ENCODE results near the gene PUM1.
"Not testable (repeated sequence)": the region's sequence is repeated elsewhere in the genome, so short reads cannot be mapped to it uniquely, and the experiment has no call there.

Gene PUM1

DNA sequence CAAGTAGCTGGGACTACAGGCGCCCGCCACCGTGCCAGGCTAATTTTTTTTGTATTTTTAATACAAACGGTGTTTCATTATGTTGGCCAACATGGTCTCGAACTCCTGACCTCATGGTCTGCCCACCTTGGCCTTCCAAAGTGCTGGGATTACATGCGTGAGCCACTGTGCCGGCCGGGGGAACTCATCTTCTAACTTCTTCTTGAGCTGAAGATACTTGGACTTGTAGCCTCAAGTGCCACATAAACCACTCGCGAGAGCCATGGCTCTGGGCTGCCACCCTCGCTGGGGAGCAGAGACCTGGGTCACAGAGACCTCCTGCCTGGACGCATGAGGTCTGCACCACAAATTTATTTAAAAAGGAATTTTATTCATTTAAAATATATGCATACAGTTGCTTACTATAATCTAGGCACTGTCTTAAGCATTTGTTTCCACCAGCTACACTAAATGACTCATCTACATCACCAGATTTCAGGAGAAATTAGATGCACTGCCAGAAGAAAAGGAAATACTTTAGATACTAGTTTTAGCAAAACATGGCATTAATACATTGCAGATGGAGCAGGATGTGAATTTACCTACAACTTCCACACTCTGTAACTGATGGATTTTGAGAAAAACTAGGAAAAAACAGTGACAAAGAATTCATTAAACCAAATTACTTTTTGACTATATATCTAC lies 29.9 kb upstream of the PUM1 start:
- Mint-ChIP-seq H3K36me3 (ENCODE audit: low read depth) (no peaks in the 10 kb centered on the region), H3K4me3 (no peak overlapping the region), H3K27ac (no peak overlapping the region), H3K27me3 (ENCODE audit: low read depth) (no peaks in the 10 kb centered on the region), H3K9me3 (no peaks in the 10 kb centered on the region), H3K4me1 (peaks cover 6% of the 10 kb centered on the region)
- TF ChIP-seq CTCF (IDR thresholded peaks at IDR 0.05; ENCODE audit: unreplicated experiment in 3 of 3), result no peak

DNA sequence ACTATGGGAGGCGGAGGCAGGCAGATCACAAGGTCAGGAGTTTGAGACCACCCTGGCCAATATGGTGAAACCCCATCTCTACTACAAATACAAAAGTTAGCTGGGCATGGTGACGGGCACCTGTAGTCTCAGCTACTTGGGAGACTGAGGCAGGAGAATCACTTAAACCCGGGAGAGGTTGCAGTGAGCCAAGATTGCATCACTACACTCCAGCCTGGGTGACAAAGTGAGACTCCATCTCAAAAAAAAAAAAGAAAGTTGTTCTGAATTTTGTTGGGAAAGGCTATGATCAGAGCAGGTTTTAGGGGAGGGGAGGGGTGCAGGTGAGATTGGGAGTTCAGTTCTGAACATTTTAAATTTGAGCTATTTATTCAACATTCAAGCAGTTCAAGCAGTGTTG lies 22.6 kb upstream of the PUM1 start:
- not testable (repeated sequence) for H3K4me3 Mint-ChIP-seq

GRCh38 chr1:31084782-31085569 lies 19.5 kb upstream of the PUM1 start:
- H3K36me3 Mint-ChIP-seq (ENCODE audit: low read depth), result no peaks in the 10 kb centered on the region
- no peaks in the 10 kb centered on the region for H3K4me1 Mint-ChIP-seq
- no peaks in the 10 kb centered on the region for H3K9me3 Mint-ChIP-seq
- peaks cover 7% of the 10 kb centered on the region for H3K27me3 Mint-ChIP-seq (ENCODE audit: low read depth)
- no peak overlapping the region for H3K4me3 Mint-ChIP-seq
- H3K27ac Mint-ChIP-seq, result no peak overlapping the region
- TF ChIP-seq CTCF (IDR thresholded peaks at IDR 0.05; ENCODE audit: unreplicated experiment in 3 of 3), result no peak

More for the DNA sequence above, 22.6 kb upstream of the PUM1 start:
- not testable (repeated sequence) for H3K27ac Mint-ChIP-seq; H3K9me3 Mint-ChIP-seq; H3K36me3 Mint-ChIP-seq (ENCODE audit: low read depth); H3K4me1 Mint-ChIP-seq; H3K27me3 Mint-ChIP-seq (ENCODE audit: low read depth)

GRCh38 chr1:31082385-31082784 lies 16.9 kb upstream of the PUM1 start:
- H3K4me3 Mint-ChIP-seq, result no peak overlapping the region
- TF ChIP-seq CTCF (IDR thresholded peaks at IDR 0.05; ENCODE audit: unreplicated experiment in 3 of 3), result no peak
- H3K9me3 Mint-ChIP-seq, result no peaks in the 10 kb centered on the region
- no peaks in the 10 kb centered on the region for H3K36me3 Mint-ChIP-seq (ENCODE audit: low read depth)
- H3K27me3 Mint-ChIP-seq (ENCODE audit: low read depth), result peaks cover 7% of the 10 kb centered on the region
- H3K4me1 Mint-ChIP-seq, result no peaks in the 10 kb centered on the region
- H3K27ac Mint-ChIP-seq, result no peak overlapping the region

- Mint-ChIP-seq H3K4me1 (no peaks in the 10 kb centered on the region), H3K27ac (no peak overlapping the region), H3K36me3 (ENCODE audit: low read depth) (no peaks in the 10 kb centered on the region), H3K9me3 (no peaks in the 10 kb centered on the region), H3K4me3 (no peak overlapping the region), H3K27me3 (ENCODE audit: low read depth) (no peaks in the 10 kb centered on the region)
- TF ChIP-seq CTCF (IDR thresholded peaks at IDR 0.05; ENCODE audit: unreplicated experiment in 3 of 3), result no peak
Measured at GRCh38 chr1:31073044-31073443, 7.5 kb upstream of the PUM1 start.

DNA sequence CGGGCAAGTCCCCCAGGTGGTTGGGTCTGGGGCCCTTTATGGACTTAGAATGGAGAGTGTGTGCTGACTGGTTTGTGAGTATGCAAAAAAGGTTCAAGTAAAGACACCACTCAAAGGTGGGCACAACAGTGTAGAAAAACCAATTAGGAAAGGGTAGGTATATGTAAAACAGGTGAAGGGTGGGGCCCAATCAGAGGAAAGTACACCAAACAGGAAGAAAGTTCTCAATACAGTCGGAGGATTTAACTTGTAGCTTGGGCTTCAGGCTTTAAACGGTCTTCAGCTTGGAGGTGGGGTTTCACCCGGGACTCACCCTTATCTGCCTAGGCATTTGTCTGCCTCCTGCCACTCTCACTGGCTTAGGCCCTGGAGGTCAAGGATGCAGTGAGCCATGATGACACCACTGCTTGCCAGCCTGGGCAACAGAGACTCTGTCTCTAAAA lies 6.8 kb upstream of the PUM1 start:
- Mint-ChIP-seq H3K4me1 (no peaks in the 10 kb centered on the region), H3K27ac (no peak overlapping the region), H3K27me3 (ENCODE audit: low read depth) (no peaks in the 10 kb centered on the region), H3K4me3 (no peak overlapping the region), H3K9me3 (no peaks in the 10 kb centered on the region), H3K36me3 (ENCODE audit: low read depth) (no peaks in the 10 kb centered on the region)
- no peak for TF ChIP-seq CTCF (IDR thresholded peaks at IDR 0.05; ENCODE audit: unreplicated experiment in 3 of 3)

All from nephron (organoid).